ENCODE measurements around the gene TREM1.

Gene TREM1

DNA sequence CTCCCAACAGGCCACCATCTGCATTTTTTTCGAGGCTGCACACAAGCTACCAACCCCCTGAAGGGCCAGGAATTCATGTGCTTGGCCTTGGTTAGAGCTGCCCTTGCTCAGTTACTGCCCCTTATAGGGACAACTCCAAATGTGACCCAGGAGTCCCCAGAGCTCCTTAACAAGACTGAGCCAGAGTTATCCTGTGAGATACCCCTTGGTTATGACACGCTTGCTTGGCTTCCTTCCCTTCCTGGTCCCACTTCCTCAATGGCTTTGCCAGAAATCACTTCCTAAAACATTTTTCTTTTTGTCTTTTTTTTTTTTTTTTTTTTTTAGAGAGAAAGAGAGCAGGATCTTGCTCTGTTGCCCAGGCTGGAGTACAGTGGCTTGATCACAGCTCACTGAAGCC lies 8.9 kb downstream of the TREM1 start:
- peak overlapping the region; percentile 5 for H3K9ac ChIP-seq (ENCODE audit: low read depth, low read length, poor library complexity)
- no peaks in the 10 kb centered on the region for H3K9me3 ChIP-seq (replicated peaks in 1 of 2; ENCODE audit: control insufficient read depth in 2 of 2, insufficient read depth in 1 of 2, low read depth in 1 of 2, low read length in 2 of 2)
- H3K36me3 ChIP-seq (replicated peaks in 1 of 2; ENCODE audit: control insufficient read depth in 2 of 2, insufficient read depth in 2 of 2, low read length in 2 of 2): no peaks in the 10 kb centered on the region
- no peak overlapping the region for H3K4ac ChIP-seq (ENCODE audit: low read length)
- no peak overlapping the region for H3K4me2 ChIP-seq (ENCODE audit: insufficient read depth, low read length, poor library complexity, severe bottlenecking)
- no CpG with 5 or more reads among the region's 2 CpGs for WGBS, 2 donors (ENCODE audit: extremely low coverage in 2 of 2, insufficient read length in 2 of 2, insufficient replicate concordance in 1 of 2)
- H2BK120ac ChIP-seq (ENCODE audit: low read depth, low read length): no peak overlapping the region
- no peak overlapping the region for H2BK5ac ChIP-seq (ENCODE audit: low read length)
- no peak overlapping the region for H2BK12ac ChIP-seq (ENCODE audit: low read length)
- H3K79me1 ChIP-seq (ENCODE audit: low read depth, low read length): no peaks in the 10 kb centered on the region
- no peak overlapping the region for H2AK5ac ChIP-seq (ENCODE audit: low read depth, low read length)
- no peak overlapping the region for H2BK15ac ChIP-seq (ENCODE audit: low read length)
- peaks cover 0 to 13% (median 0%) of the 10 kb centered on the region in 3 experiments for H3K27me3 ChIP-seq (ENCODE audit: control insufficient read depth in 3 of 3, insufficient read depth in 3 of 3, low read depth in 1 of 3, low read length in 3 of 3)
- no peak overlapping the region for H3K23ac ChIP-seq (ENCODE audit: low read depth, low read length, poor library complexity)
- no peak overlapping the region for H3K27ac ChIP-seq (replicated peaks; ENCODE audit: low read length)
- no peak overlapping the region for H3K14ac ChIP-seq (ENCODE audit: low read length)
- no peak overlapping the region for H3K18ac ChIP-seq (ENCODE audit: low read length)
- no peak for DNase-seq (ENCODE audit: low spot score)
- H3K4me1 ChIP-seq (ENCODE audit: control insufficient read depth in 2 of 2, insufficient read depth in 1 of 2, low read depth in 1 of 2, low read length in 2 of 2): no peaks in the 10 kb centered on the region
- no peak overlapping the region for H3K4me3 ChIP-seq (ENCODE audit: low read length in 2 of 2)
- H4K8ac ChIP-seq (ENCODE audit: low read depth, low read length): no peak overlapping the region
- no peak overlapping the region for H2AFZ ChIP-seq (ENCODE audit: low read length)
- no peak overlapping the region for H4K91ac ChIP-seq (ENCODE audit: low read depth, low read length, poor library complexity)

DNA sequence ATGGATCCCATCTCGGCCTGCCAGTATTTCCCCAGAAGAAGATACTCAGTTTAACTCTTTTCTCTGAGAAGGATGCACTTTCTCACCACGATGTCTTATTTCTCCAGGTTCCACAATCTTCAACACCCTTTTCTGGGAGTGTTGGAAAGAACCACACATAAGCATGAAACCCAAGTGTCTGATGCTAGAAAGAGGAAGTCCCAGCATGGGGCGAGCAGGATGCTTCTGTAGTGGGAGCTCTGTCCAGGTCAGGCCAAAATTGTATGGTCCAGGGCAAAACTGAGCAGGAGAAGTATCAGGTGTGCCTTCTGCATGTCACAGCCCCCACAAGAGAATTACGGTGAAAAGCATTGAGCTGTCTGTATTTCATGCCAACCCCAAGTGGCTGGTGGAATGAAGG lies 11.0 kb downstream of the TREM1 start:
- no peak overlapping the region for H3K4me3 ChIP-seq (ENCODE audit: low read length in 2 of 2)
- H3K9me3 ChIP-seq (replicated peaks in 1 of 2; ENCODE audit: control insufficient read depth in 2 of 2, insufficient read depth in 1 of 2, low read depth in 1 of 2, low read length in 2 of 2): no peaks in the 10 kb centered on the region
- H2BK120ac ChIP-seq (ENCODE audit: low read depth, low read length): no peak overlapping the region
- H2BK5ac ChIP-seq (ENCODE audit: low read length): no peak overlapping the region
- H3K27me3 ChIP-seq (ENCODE audit: control insufficient read depth in 3 of 3, insufficient read depth in 3 of 3, low read depth in 1 of 3, low read length in 3 of 3): peaks cover 0 to 16% (median 0%) of the 10 kb centered on the region in 3 experiments
- WGBS, 2 donors (ENCODE audit: extremely low coverage in 2 of 2, insufficient read length in 2 of 2, insufficient replicate concordance in 1 of 2): no CpG with 5 or more reads among the region's 4 CpGs
- DNase-seq (ENCODE audit: low spot score): no peak
- no peaks in the 10 kb centered on the region for H3K79me1 ChIP-seq (ENCODE audit: low read depth, low read length)
- no peak overlapping the region for H4K91ac ChIP-seq (ENCODE audit: low read depth, low read length, poor library complexity)
- H3K14ac ChIP-seq (ENCODE audit: low read length): no peak overlapping the region
- H2AFZ ChIP-seq (ENCODE audit: low read length): no peak overlapping the region
- no peak overlapping the region for H2BK15ac ChIP-seq (ENCODE audit: low read length)
- H3K4me2 ChIP-seq (ENCODE audit: insufficient read depth, low read length, poor library complexity, severe bottlenecking): no peak overlapping the region
- H4K8ac ChIP-seq (ENCODE audit: low read depth, low read length): no peak overlapping the region
- no peak overlapping the region for H3K27ac ChIP-seq (replicated peaks; ENCODE audit: low read length)
- H3K36me3 ChIP-seq (replicated peaks in 1 of 2; ENCODE audit: control insufficient read depth in 2 of 2, insufficient read depth in 2 of 2, low read length in 2 of 2): no peaks in the 10 kb centered on the region
- H3K9ac ChIP-seq (ENCODE audit: low read depth, low read length, poor library complexity): no peak overlapping the region
- no peak overlapping the region for H2AK5ac ChIP-seq (ENCODE audit: low read depth, low read length)
- H3K18ac ChIP-seq (ENCODE audit: low read length): no peak overlapping the region
- no peak overlapping the region for H3K4ac ChIP-seq (ENCODE audit: low read length)
- no peaks in the 10 kb centered on the region for H3K4me1 ChIP-seq (ENCODE audit: control insufficient read depth in 2 of 2, insufficient read depth in 1 of 2, low read depth in 1 of 2, low read length in 2 of 2)
- no peak overlapping the region for H2BK12ac ChIP-seq (ENCODE audit: low read length)
- H3K23ac ChIP-seq (ENCODE audit: low read depth, low read length, poor library complexity): no peak overlapping the region

- Histone ChIP-seq H3K27ac (replicated peaks; ENCODE audit: low read length) (no peak overlapping the region), H3K79me1 (ENCODE audit: low read depth, low read length) (no peaks in the 10 kb centered on the region), H2BK5ac (ENCODE audit: low read length) (no peak overlapping the region), H3K4ac (ENCODE audit: low read length) (no peak overlapping the region), H3K9ac (ENCODE audit: low read depth, low read length, poor library complexity) (no peak overlapping the region), H3K27me3 (ENCODE audit: control insufficient read depth in 3 of 3, insufficient read depth in 3 of 3, low read depth in 1 of 3, low read length in 3 of 3) (peaks cover 0 to 16% (median 0%) of the 10 kb centered on the region in 3 experiments), H3K4me1 (ENCODE audit: control insufficient read depth in 2 of 2, insufficient read depth in 1 of 2, low read depth in 1 of 2, low read length in 2 of 2) (no peaks in the 10 kb centered on the region), H3K23ac (ENCODE audit: low read depth, low read length, poor library complexity) (no peak overlapping the region), H2AFZ (ENCODE audit: low read length) (no peak overlapping the region), H3K4me2 (ENCODE audit: insufficient read depth, low read length, poor library complexity, severe bottlenecking) (no peak overlapping the region), H2BK15ac (ENCODE audit: low read length) (no peak overlapping the region), H3K18ac (ENCODE audit: low read length) (no peak overlapping the region), H2BK12ac (ENCODE audit: low read length) (no peak overlapping the region), H4K91ac (ENCODE audit: low read depth, low read length, poor library complexity) (no peak overlapping the region), H3K14ac (ENCODE audit: low read length) (no peak overlapping the region), H3K9me3 (replicated peaks in 1 of 2; ENCODE audit: control insufficient read depth in 2 of 2, insufficient read depth in 1 of 2, low read depth in 1 of 2, low read length in 2 of 2) (no peaks in the 10 kb centered on the region), H2AK5ac (ENCODE audit: low read depth, low read length) (no peak overlapping the region), H3K36me3 (replicated peaks in 1 of 2; ENCODE audit: control insufficient read depth in 2 of 2, insufficient read depth in 2 of 2, low read length in 2 of 2) (no peaks in the 10 kb centered on the region), H4K8ac (ENCODE audit: low read depth, low read length) (no peak overlapping the region), H2BK120ac (ENCODE audit: low read depth, low read length) (no peak overlapping the region), H3K4me3 (ENCODE audit: low read length in 2 of 2) (no peak overlapping the region)
- no peak for DNase-seq (ENCODE audit: low spot score)
- no CpG with 5 or more reads among the region's 2 CpGs for WGBS, 2 donors (ENCODE audit: extremely low coverage in 2 of 2, insufficient read length in 2 of 2, insufficient replicate concordance in 1 of 2)
These were observed 12.2 kb downstream of the TREM1 start for GRCh38 chr6:41274256-41274655.

DNA sequence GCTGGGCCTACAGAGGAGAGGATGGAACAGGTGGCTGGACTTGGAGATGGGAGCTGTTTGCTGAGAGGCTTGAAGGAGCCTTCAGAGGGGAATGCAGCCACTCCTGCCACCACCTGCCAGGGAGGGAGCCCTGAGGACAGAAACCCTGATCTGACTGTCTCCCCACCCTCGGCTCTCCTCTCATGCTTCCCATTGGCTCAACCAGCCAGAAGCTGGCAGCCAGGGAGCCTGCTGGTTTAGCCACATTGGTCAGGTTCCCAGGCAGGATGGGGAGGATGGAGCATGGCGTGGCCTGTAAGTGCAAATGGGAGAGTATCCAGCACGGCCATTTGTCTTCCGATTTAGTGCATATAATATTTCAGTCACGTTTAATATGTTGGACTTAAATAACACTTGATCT lies 12.8 kb downstream of the TREM1 start:
- no peak overlapping the region for H2AFZ ChIP-seq (ENCODE audit: low read length)
- no peak overlapping the region for H3K9ac ChIP-seq (ENCODE audit: low read depth, low read length, poor library complexity)
- no peak overlapping the region for H3K4me2 ChIP-seq (ENCODE audit: insufficient read depth, low read length, poor library complexity, severe bottlenecking)
- no peaks in the 10 kb centered on the region for H3K4me1 ChIP-seq (ENCODE audit: control insufficient read depth in 2 of 2, insufficient read depth in 1 of 2, low read depth in 1 of 2, low read length in 2 of 2)
- no peak overlapping the region for H2BK5ac ChIP-seq (ENCODE audit: low read length)
- H4K91ac ChIP-seq (ENCODE audit: low read depth, low read length, poor library complexity): no peak overlapping the region
- H2BK12ac ChIP-seq (ENCODE audit: low read length): no peak overlapping the region
- H3K14ac ChIP-seq (ENCODE audit: low read length): no peak overlapping the region
- H3K79me1 ChIP-seq (ENCODE audit: low read depth, low read length): no peaks in the 10 kb centered on the region
- no peak overlapping the region for H4K8ac ChIP-seq (ENCODE audit: low read depth, low read length)
- H2AK5ac ChIP-seq (ENCODE audit: low read depth, low read length): no peak overlapping the region
- H2BK15ac ChIP-seq (ENCODE audit: low read length): no peak overlapping the region
- peak overlapping the region; percentile 21 for H3K18ac ChIP-seq (ENCODE audit: low read length)
- H3K4ac ChIP-seq (ENCODE audit: low read length): no peak overlapping the region
- H3K27ac ChIP-seq (replicated peaks; ENCODE audit: low read length): no peak overlapping the region
- no peak for DNase-seq (ENCODE audit: low spot score)
- H2BK120ac ChIP-seq (ENCODE audit: low read depth, low read length): no peak overlapping the region
- no peaks in the 10 kb centered on the region for H3K9me3 ChIP-seq (replicated peaks in 1 of 2; ENCODE audit: control insufficient read depth in 2 of 2, insufficient read depth in 1 of 2, low read depth in 1 of 2, low read length in 2 of 2)
- H3K23ac ChIP-seq (ENCODE audit: low read depth, low read length, poor library complexity): no peak overlapping the region
- peaks cover 0 to 16% (median 0%) of the 10 kb centered on the region in 3 experiments for H3K27me3 ChIP-seq (ENCODE audit: control insufficient read depth in 3 of 3, insufficient read depth in 3 of 3, low read depth in 1 of 3, low read length in 3 of 3)
- WGBS, 2 donors (ENCODE audit: extremely low coverage in 2 of 2, insufficient read length in 2 of 2, insufficient replicate concordance in 1 of 2): no CpG with 5 or more reads among the region's 5 CpGs
- H3K36me3 ChIP-seq (replicated peaks in 1 of 2; ENCODE audit: control insufficient read depth in 2 of 2, insufficient read depth in 2 of 2, low read length in 2 of 2): no peaks in the 10 kb centered on the region
- no peak overlapping the region for H3K4me3 ChIP-seq (ENCODE audit: low read length in 2 of 2)
